HG02970 (cell line): ENCODE data around the gene BUB1B.
"Not testable (repeated sequence)": the region's sequence is repeated elsewhere in the genome, so short reads cannot be mapped to it uniquely, and the experiment has no call there.

Experiments
- ATAC-seq: cut with Tn5 transposase; IDR thresholded peaks from one replicate; pipeline ENCODE4 v1.9.1; 2021; ENCODE audit warnings: mild to moderate bottlenecking, moderate library complexity, moderate number of reproducible peaks; ENCODE audit not compliant: unreplicated experiment, low FRiP score

BUB1B gene, protein sequence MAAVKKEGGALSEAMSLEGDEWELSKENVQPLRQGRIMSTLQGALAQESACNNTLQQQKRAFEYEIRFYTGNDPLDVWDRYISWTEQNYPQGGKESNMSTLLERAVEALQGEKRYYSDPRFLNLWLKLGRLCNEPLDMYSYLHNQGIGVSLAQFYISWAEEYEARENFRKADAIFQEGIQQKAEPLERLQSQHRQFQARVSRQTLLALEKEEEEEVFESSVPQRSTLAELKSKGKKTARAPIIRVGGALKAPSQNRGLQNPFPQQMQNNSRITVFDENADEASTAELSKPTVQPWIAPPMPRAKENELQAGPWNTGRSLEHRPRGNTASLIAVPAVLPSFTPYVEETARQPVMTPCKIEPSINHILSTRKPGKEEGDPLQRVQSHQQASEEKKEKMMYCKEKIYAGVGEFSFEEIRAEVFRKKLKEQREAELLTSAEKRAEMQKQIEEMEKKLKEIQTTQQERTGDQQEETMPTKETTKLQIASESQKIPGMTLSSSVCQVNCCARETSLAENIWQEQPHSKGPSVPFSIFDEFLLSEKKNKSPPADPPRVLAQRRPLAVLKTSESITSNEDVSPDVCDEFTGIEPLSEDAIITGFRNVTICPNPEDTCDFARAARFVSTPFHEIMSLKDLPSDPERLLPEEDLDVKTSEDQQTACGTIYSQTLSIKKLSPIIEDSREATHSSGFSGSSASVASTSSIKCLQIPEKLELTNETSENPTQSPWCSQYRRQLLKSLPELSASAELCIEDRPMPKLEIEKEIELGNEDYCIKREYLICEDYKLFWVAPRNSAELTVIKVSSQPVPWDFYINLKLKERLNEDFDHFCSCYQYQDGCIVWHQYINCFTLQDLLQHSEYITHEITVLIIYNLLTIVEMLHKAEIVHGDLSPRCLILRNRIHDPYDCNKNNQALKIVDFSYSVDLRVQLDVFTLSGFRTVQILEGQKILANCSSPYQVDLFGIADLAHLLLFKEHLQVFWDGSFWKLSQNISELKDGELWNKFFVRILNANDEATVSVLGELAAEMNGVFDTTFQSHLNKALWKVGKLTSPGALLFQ

DNA sequence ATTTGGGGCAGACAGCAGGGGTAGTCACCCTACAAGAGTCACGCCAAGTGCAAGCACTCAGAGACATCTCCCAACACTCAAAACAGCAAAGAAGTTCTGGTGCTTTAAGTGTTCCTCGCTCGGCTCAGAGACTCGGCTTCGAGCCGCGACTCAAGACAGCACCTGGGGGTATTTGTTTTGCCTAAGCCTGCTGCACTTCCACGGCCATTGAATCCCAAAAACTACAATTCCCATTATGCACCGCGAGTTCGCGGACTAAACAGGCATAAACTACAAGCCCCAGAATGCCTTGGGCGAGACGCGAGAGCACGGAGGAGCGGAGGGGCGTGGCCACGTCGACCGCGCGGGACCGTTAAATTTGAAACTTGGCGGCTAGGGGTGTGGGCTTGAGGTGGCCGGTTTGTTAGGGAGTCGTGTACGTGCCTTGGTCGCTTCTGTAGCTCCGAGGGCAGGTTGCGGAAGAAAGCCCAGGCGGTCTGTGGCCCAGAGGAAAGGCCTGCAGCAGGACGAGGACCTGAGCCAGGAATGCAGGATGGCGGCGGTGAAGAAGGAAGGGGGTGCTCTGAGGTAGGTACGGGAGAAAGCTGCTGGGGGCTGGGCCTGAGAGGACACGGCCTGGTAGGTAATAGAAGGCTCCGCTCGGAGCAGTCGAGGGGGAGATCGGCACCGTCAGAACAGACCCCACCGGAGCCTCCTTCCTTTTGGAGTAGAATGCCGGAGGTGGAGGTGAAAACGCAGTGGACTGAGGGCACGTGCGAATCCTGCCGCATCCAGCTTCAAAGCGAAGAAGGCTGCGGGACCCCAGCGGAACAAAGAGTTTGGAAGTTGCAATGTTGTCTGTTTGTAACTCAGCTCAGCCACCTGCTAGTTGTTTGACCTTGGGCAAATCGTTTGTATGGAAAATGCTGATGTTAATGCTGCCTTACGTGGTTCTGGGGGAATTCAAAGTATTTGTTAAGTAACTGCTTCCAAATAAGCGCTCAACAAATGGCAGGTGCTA lies at the start of gene BUB1B:
Gene BUB1B (plus strand): TSS at position 381 of the 1,000 bp plus-strand sequence. CDS start 152 bp downstream, at position 533.
- ATAC-seq: peak; percentile 94

DNA sequence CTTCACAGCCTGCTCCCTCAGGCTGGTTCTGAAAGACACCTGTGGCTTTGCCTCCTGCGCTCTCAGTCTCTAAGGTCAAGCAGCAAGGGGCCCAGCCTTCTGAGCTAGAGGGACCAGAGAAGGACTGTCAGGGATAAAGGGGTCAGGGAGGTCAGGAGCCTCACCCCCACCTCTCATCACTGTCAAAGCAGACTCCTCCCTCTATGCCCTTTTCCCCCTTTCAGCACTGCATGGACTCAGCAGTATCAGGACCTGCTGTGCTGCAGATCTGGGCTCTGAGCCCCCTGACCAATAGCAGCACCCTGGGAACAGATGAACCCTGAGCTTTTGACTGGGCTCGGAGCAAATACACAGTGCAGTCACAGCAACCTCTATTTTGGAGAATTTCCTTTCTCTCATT lies 49.0 kb upstream of the BUB1B start:
- no peak for ATAC-seq

DNA sequence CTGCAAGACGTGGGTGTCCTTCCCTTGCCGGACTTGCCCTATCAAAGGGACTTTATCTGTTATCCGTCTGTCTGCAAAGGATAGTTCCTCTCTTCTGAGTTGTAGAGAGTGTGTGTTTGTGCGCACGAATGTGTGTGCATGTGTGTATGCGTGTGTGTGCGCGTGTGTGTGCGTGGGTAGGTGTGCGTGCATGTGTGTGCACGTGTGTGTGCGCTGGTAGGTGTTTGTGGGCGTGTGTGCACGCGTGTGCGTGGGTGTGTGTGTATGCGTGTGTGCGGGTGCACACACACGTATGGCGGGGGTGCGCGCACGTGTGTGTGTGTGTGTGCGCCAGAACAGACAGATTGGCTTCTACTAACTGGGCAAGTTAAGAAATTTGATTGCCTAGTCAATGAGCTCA lies 48.1 kb upstream of the BUB1B start:
- no peak for ATAC-seq

DNA sequence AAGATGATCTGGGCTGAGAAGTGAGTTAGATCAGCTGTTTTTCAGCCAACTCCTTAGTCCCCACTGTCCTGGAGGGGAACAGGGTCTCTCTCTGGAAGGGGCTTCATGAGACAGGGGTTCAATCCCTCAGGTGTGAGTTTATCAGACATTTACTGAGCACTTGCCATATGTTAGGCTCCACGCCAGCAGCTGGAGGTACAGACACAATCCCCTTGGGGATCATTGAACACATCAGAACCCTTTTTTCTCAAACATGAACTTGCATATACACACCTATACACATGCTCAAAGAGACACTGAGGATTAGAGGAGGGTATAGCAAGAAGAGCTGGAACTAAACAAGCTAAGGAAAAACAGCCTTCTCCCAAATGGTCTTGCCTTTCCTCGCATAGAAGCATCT lies 46.7 kb upstream of the BUB1B start:
- no peak for ATAC-seq

DNA sequence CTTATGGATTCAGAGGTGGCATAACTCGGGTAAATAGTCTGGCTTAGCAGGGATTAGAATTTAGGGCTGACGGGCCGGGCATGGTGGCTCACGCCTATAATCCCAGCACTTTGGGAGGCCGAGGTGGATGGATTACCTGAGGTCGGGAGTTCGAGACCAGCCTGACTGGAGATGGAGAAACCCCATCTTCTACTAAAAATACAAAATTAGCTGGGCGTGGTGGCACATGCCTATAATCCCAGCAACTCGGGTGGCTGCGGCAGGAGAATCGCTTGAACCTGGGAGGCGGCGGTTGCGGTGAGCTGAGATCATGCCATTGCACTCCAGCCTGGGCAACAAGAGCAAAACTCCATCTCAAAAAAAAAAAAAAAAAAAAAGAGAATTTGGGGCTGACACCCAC lies 45.8 kb upstream of the BUB1B start:
- ATAC-seq: not testable (repeated sequence)

DNA sequence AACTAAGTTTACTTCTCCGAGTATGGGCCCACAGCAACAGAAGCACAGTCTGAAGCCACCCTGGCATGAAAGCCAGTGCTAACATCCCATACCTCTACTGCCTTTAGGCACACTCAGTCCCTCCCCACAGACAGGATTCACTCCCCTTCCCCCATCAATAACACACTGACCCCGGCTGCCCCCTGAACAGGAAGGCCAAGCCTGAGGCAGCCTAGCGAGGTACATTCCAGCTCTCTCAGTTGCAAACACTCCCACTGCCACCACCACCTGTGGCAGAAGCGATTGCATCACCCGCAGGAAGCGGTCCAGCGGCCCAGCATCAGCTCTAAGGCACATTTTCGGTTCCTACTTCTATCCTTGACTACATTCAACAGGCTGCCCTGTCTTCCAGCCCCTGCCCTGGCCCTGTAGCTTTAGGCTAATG lies 45.2 kb upstream of the BUB1B start:
- peak; percentile 80 for ATAC-seq

DNA sequence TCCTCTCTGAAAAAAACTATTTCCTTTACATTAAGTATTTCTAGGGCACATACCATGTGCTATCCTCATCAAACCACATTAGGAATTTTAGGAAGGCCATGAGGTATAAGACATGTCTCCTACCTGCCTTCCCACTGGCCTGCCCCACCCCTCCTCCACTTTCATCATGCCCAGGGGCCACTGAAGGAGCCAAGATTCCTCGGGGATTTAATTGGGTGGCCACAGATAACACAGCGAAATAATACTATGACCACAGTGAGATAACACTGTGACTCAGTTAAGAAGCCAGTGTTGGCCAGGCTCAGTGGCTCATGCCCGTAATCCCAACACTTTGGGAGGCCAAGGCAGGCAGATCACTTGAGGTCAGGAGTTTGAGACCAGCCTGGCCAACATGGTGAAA lies 42.4 kb upstream of the BUB1B start:
- no peak for ATAC-seq

DNA sequence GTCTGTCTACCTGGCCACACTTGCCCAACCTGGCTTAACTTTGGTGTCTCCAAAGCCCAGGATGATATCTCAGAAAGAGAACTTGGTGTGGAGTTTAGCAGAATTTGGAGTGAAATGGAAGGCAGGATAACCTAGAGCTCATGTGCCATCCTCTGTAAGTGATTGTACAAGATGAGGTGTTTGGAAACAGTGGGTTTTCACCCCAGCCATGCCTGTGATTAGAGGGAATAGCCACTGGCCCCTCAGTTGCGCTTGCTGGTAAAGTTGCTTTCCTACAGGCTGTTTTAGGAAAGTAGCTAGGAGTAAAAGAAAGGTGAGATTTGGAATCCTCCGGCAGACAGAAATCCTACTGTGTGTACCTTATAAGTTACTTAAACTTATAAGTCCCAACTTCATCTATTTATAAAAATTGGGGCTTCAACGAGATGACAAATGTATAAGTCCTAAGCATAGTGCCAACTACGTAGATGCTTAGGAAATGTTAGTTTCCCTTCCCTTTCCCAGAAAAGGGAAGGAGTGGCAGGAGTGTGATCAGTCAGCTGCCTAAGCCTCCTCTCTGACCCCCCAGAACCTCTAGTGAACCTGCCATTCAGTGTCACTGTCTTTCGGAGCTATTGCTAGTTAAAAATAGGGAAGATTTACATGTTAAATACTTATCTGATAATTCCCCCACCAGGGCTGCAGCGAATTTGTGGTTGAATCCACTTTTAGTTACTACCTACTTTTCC lies 38.8 kb upstream of the BUB1B start:
- ATAC-seq: no peak

DNA sequence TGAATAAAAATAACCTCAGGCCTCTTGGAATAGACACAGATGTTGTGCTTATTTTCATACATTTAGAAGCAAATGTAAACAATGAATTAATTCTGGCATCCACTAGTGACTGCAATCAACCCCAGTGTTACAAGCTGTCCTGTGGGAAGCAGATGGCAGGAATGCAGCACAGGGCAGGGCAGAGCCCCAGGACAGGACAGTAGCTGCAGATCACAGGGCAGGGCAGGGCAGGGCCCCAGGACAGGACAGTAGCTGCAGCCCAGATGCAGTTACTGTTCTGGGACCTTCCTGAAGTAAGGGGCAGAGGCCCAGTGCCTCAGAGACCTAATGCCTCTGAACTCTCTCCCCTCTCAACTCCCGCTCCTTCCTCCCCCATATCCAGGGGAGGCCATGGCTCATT lies 37.9 kb upstream of the BUB1B start:
- ATAC-seq: not testable (repeated sequence)

DNA sequence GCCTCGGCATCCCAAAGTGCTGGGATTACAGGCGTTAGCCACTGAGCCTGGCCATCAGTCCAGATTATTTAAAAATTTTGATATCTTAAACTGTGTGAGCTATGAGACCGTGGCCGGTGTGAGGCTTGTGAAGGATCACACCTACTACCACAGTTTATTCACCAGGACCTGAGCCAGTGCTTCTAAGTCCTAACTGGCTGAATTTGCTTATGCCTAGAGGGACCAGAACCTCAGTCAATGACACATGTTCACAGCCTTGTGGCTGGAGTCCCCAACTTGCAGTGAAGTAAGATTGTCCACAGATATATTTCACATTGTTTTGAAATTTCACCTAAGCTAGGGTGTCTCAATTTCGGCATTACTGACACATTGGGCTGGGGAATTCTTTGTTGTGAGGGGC lies 37.0 kb upstream of the BUB1B start:
- not testable (repeated sequence) for ATAC-seq

DNA sequence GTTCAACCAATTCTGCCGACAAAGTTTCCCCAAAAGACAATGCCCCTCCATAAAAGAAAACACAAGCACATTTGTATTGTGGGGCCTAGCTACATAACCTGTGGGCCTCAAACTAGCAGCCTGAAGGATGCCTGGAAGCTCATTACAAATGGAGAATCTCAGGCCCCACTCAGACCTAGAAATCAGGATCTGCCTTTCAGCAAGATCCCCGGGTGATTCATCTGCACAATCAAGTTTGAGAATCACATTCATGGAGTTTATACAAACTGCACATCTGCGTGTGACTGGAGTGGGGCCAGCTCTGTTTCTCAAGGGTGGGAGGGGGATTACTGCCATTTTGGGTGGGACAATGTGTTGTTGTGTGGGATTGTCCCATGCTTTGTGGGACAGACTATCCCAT lies 36.5 kb upstream of the BUB1B start:
- not testable (repeated sequence) for ATAC-seq

DNA sequence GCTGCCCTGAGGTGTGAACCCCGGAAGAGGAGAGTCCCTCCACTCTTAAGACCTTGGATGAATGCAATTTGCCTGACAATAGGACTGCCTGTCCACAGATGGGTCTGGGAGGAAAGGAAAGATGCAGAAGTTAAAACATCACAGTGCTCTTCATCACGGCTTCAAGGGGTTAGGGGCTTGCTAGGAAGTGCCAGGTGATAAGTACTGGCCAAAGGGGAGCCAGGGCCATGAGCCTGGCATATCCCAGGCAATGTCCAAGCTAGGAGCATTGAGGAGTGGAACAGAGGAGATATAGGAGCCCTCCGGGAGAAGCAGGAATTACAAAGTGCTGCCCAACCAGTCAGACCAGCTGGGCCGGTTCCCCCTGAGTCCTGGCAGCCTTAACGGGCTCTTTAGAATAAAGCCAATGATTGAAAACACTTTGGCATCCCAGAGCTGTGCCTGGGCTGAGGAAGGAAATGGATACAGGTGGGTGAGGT lies 36.0 kb upstream of the BUB1B start:
- not testable (repeated sequence) for ATAC-seq

DNA sequence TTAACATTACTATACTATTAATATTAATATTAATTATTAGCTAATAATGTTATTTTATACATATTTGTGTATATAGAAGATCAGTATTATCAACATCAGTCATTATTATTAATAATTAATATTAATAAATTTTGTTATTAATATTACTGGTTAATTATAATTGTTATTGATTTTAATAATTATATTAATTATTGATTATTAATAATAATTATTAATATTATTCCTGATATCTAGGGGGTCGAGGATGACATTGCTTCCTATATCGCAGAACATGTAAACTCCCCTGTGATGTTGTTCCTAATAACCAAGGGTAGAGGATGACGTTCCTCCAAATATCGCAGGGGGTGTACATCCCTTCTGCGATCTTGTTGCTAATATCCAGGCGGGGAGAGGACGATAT lies 34.9 kb upstream of the BUB1B start:
- ATAC-seq: no peak

DNA sequence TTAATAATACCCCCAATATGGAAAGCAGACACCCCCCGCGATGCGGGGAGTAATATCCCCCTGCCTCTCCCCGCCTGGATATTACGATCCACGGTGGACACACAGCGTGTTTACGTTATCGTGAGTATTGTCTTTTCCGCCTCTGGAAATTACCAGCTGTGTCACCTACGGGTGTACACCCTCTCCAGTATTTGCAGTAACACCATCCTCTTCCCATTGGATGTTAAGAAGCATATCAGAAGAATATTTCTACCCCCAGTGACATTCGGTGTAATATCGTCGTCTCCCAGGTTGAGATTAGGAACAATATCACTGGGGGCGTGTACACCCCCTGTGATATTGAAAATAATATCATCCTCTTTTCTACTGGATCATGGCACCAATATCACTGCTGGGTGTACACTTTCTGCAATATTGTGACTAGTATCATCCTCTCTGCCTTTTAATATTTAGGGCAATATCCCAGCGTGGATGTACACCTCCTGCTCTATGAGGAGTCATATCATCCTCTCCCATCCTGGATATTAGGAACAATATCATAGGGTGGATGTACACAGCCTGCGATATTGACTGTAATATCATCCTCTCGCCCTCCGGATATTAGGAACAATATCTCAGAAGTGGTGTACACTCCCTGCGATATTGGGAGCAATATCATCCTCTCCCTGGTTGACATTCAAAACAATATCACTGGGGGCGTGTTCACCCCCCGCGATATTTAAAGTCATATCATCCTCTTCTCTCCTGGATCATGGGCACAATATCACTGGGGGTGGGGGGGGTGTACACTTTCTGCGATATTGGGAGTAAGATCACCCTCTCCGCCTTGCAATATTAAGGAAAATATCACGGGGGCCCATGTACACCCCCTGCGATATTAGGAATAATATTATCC lies 31.9 kb upstream of the BUB1B start:
- no peak for ATAC-seq

DNA sequence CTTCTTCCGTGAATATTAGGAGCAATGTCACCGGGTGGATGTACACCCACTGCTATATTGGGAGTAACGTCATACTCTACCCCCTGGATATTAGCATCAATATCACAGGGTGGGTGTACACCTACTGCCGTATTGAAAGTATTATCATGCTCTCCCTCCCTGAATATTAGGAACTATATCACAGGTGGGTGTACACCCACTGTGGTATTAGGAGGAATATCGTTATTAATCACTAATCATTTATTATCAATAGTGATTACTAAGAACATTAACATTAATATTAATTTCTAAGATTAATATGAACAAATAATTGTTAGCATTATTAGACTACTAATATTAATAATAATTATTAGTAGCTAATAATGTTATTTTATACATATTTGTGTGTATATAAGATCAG lies 30.8 kb upstream of the BUB1B start:
- ATAC-seq: no peak

DNA sequence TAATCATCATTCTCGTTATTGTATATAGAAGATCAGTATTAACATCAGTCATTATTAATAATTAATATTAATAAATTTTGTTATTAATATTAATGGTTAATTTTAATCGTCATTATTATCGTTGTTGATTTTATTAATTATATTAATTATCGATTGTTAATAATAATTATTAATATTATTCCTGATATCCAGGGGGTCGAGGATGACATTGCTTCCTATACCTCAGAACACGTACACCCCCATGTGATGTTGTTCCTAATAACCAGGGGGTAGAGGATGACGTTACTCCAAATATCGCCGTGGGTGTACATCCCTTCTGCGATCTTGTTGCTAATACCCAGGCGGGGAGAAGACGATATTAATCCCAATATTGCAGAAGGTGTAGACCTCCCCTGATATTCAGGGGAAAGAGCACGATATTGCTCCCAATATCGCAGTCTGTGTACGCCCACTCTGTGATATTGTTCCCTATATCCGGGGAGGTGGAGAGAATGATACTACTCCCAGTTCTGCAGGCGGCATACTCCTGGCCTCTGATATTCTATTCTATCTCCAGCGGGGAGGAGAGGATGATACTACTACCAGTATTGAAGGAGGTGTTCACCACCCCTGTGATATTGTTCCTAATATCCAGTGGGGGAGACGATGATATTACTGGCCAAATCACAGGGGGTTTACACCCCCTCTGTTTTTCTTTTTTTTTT lies 29.9 kb upstream of the BUB1B start:
- no peak for ATAC-seq

DNA sequence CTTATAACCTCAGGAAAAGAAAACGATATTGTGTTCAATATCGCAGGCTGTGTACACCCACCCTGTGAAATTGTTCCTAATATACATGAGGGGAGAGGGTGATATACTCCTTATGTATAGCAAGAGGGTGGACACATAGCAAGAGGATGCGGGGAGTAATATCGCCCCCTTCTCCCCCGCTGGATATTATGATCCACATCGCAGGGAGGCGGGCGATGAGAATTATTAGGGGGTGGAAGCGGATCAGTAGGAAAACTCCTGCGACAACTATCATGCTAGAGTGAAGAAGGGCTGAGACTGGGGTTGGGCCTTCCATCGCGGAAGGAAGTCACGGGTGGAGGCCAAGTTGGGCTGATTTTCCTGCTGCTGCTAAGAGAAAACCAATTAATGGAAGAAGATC lies 27.3 kb upstream of the BUB1B start:
- ATAC-seq: no peak

DNA sequence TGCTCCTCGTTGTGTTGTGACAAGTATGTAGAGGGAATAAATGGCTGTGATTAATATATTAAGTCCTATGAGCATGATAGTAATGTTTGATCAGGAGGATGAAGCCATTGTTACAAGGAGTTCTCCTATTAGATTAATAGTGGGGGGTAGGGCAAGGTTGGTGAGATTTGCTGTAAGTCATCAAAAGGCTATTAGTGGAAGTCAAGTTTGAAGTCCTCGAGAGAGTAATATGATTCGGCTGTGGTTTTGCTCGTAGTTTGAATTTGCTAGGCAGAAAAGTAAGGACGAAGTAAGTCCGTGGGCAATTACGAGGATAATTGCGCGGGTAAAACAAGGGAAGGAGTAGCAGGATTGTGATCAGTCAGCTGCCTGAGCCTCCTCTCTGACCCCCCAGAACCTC lies 26.0 kb upstream of the BUB1B start:
- ATAC-seq: no peak
